Panc1 (cell line): ENCODE measurements around the gene TMEM273. TPM values are rescaled to one million over a fixed set of nuclear protein-coding genes. Genes with fewer than 3 reads are reported as not detected.

Experiments used
- ATAC-seq: fragments of 200-7000 bp; cut with Tn5 transposase; 2 replicates; pipeline ENCODE4 v1.9.1; 2020; ENCODE audit warnings: mild to moderate bottlenecking, moderate library complexity
- BruUV-seq: library from RNA; stranded (reverse); fragments of 400-500 nt; replicated peaks from 2 replicates; lab custom pipeline; 2021; lab: Mats Ljungman, UMichigan
- CTCF ChIA-PET: fragments of 300-600 bp; sonication (Branson Sonifier 250); formaldehyde crosslinking; loops from one replicate; lab custom pipeline; 2022; ENCODE audit warnings: antibody characterized with exemption; lab: Charles Lee
- POLR2A ChIA-PET: fragments of 300-600 bp; sonication (Branson Sonifier 250); formaldehyde crosslinking; loops from one replicate; lab custom pipeline; 2022; ENCODE audit warnings: antibody characterized with exemption; lab: Charles Lee
- DNase-seq: peaks from one replicate; pipeline ENCODE4 v3.0.0-alpha.2; 2010; ENCODE audit warnings: low read depth, low spot score
- H3K27ac ChIP-seq: 2 replicates; pipeline ENCODE4 v1.5.1; 2011; ENCODE audit warnings: mild to moderate bottlenecking, low read length, inconsistent platforms
- H3K27me3 ChIP-seq: fragments of 200-500 bp; sonication (Bioruptor generic); 2 replicates; pipeline ENCODE4 v1.6.0; 2014; ENCODE audit warnings: low read length, inconsistent platforms; ENCODE audit not compliant: control insufficient read depth, insufficient read depth
- H3K36me3 ChIP-seq: fragments of 200-500 bp; sonication (Bioruptor generic); 2 replicates; pipeline ENCODE4 v1.5.1; 2014; ENCODE audit warnings: inconsistent platforms, mild to moderate bottlenecking, low read length, moderate library complexity; ENCODE audit not compliant: control insufficient read depth, insufficient read depth
- H3K4me1 ChIP-seq: 2 replicates; pipeline ENCODE4 v1.5.1; 2011; ENCODE audit warnings: inconsistent platforms, mild to moderate bottlenecking, low read length, moderate library complexity; ENCODE audit not compliant: control insufficient read depth, insufficient read depth
- H3K4me3 ChIP-seq, 2 experiments: 2 replicates each; pipeline ENCODE4 v1.5.1; 2011 to 2012; ENCODE audit warnings: low read depth in 2 of 2, low read length in 2 of 2, mild to moderate bottlenecking in 2 of 2, inconsistent platforms in 1 of 2, moderate library complexity in 1 of 2
- H3K9me3 ChIP-seq: fragments of 200-500 bp; sonication (Bioruptor generic); 2 replicates; pipeline ENCODE4 v1.5.1; 2014; ENCODE audit warnings: low read depth, mild to moderate bottlenecking, inconsistent platforms, low read length, moderate library complexity; ENCODE audit not compliant: control insufficient read depth, insufficient read depth
- CTCF ChIP-seq: fragments of 450-650 bp; IDR thresholded peaks from 2 replicates; pipeline ENCODE4 v1.5.1; 2017; ENCODE audit warnings: mild to moderate bottlenecking
- POLR2AphosphoS5 ChIP-seq: IDR thresholded peaks from 2 replicates; pipeline ENCODE4 v1.6.1; 2012; ENCODE audit warnings: mild to moderate bottlenecking, low read depth, low read length, moderate library complexity
- REST ChIP-seq, 2 experiments: IDR thresholded peaks; 2 replicates each; pipeline ENCODE4 v1.6.1; 2011 to 2012; ENCODE audit warnings: low read depth in 2 of 2, control low read depth in 1 of 2, low read length in 1 of 2, mild to moderate bottlenecking in 1 of 2, moderate library complexity in 1 of 2; ENCODE audit not compliant: insufficient read depth in 1 of 2
- SIN3A ChIP-seq: IDR thresholded peaks from 2 replicates; pipeline ENCODE4 v1.6.1; 2012; ENCODE audit warnings: low read depth, mild to moderate bottlenecking, low read length, moderate library complexity, borderline replicate concordance; ENCODE audit not compliant: insufficient read depth
- TCF7L2 ChIP-seq: IDR thresholded peaks from 2 replicates; pipeline ENCODE4 v1.6.1; 2011; ENCODE audit warnings: mild to moderate bottlenecking, low read depth, low read length, inconsistent platforms
- in situ Hi-C: cut with HindIII; loops from 2 replicates; pipeline ENCODE4 v1.10.0; 2016; ENCODE audit warnings: low sequenced_read_pairs, low pct_unique_long_range_greater_than_20kb
- intact Hi-C: fragments of 100-400 bp; cut with micrococcal nuclease; formaldehyde crosslinking; loops from one replicate; pipeline ENCODE4 v1.10.0; 2022; ENCODE audit not compliant: unreplicated experiment
- total RNA-seq: library from RNA; stranded (reverse); gene quantifications from one replicate; pipeline ENCODE4 v1.2.1, GENCODE V29; 2021; ENCODE audit not compliant: unreplicated experiment

TMEM273 gene
- total RNA-seq, 1 experiment from 2014 or later: 0.23 TPM

GRCh38 chr10:49128854-49129253 is 59.3 kb downstream of the TMEM273 start:
- POLR2A ChIA-PET: no interaction called here

More at GRCh38 chr10:49128854-49129253, 59.3 kb downstream of the TMEM273 start:
- DNase-seq (no peak), ATAC-seq (no peak)
- CTCF ChIA-PET: no interaction called here
- Histone ChIP-seq H3K4me1 (no peaks in the 10 kb centered on the region), H3K4me3 (no peak overlapping the region), H3K36me3 (no peaks in the 10 kb centered on the region), H3K9me3 (no peaks in the 10 kb centered on the region), H3K27ac (no peak overlapping the region), H3K27me3 (peaks cover 6% of the 10 kb centered on the region)
- TF ChIP-seq REST (IDR thresholded peaks at IDR 0.05; ENCODE audit: insufficient read depth in 1 of 2, low read depth in 2 of 2, low read length in 1 of 2) (no peak), SIN3A (no peak), POLR2AphosphoS5 (no peak), TCF7L2 (no peak), CTCF (no peak)
- in situ Hi-C loops (no loop called here), intact Hi-C loops (no loop called here)
- no TSS peak for BruUV-seq
